Loucy (cell line): ENCODE measurements around the gene TMED1.

Experiments used
- EZH2phosphoT487 ChIP-seq: fragments of 200-600 bp; IDR thresholded peaks from 2 replicates; pipeline ENCODE4 v1.6.1; 2018; ENCODE audit warnings: antibody characterized with exemption, mild to moderate bottlenecking, moderate library complexity, borderline replicate concordance
- TF ChIP-seq, protein P1 (sequence below): fragments of 200-600 bp; sonication (generic); conservative IDR thresholded peaks from 2 replicates; pipeline ENCODE4 v1.5.1; 2014; ENCODE audit warnings: mild to moderate bottlenecking, antibody characterized with exemption, low read length

DNA sequence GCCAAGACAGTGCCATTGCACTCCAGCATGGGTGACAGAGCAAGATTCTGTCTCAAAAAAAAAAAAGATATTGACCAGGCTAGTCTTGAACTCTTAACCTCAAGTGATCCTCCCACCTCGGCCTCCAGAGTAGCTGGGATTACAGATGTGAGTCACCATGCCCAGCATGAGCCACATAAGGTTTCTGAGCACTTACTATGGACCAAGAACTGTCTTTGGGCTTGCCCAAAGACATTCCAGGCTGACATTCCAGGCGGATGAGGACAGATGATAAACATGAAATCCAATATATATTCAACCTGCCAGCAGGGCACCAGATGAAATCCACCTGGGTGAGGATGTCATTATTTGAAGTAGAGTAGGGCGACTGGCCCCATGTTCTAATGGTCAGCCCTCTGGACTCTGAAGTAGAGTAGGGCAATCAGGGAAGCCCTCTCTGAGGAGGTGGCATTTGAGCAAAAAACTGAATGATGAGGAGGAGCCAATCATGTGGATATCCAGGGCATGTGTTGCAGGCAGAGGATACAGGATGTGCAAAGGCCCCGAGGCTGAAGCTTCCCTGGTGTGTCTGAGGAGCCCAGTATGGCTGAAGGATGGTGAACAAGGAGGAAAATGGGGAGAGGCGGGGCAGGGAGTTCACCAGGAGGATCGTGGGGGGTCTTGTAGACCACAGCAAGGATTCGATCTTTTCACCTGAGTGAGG is 16.2 kb upstream of the TMED1 start:
- TF ChIP-seq, protein P1, sequence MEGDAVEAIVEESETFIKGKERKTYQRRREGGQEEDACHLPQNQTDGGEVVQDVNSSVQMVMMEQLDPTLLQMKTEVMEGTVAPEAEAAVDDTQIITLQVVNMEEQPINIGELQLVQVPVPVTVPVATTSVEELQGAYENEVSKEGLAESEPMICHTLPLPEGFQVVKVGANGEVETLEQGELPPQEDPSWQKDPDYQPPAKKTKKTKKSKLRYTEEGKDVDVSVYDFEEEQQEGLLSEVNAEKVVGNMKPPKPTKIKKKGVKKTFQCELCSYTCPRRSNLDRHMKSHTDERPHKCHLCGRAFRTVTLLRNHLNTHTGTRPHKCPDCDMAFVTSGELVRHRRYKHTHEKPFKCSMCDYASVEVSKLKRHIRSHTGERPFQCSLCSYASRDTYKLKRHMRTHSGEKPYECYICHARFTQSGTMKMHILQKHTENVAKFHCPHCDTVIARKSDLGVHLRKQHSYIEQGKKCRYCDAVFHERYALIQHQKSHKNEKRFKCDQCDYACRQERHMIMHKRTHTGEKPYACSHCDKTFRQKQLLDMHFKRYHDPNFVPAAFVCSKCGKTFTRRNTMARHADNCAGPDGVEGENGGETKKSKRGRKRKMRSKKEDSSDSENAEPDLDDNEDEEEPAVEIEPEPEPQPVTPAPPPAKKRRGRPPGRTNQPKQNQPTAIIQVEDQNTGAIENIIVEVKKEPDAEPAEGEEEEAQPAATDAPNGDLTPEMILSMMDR: no peak
- TF ChIP-seq EZH2phosphoT487: no peak
